HG03064 (cell line): ENCODE results near the gene SHD.
"Not testable (repeated sequence)": the region's sequence is repeated elsewhere in the genome, so short reads cannot be mapped to it uniquely, and the experiment has no call there.

Experiments used
- ATAC-seq: cut with Tn5 transposase; IDR thresholded peaks from one replicate; pipeline ENCODE4 v1.9.1; 2021; ENCODE audit warnings: low read depth; ENCODE audit not compliant: unreplicated experiment

The SHD gene

DNA sequence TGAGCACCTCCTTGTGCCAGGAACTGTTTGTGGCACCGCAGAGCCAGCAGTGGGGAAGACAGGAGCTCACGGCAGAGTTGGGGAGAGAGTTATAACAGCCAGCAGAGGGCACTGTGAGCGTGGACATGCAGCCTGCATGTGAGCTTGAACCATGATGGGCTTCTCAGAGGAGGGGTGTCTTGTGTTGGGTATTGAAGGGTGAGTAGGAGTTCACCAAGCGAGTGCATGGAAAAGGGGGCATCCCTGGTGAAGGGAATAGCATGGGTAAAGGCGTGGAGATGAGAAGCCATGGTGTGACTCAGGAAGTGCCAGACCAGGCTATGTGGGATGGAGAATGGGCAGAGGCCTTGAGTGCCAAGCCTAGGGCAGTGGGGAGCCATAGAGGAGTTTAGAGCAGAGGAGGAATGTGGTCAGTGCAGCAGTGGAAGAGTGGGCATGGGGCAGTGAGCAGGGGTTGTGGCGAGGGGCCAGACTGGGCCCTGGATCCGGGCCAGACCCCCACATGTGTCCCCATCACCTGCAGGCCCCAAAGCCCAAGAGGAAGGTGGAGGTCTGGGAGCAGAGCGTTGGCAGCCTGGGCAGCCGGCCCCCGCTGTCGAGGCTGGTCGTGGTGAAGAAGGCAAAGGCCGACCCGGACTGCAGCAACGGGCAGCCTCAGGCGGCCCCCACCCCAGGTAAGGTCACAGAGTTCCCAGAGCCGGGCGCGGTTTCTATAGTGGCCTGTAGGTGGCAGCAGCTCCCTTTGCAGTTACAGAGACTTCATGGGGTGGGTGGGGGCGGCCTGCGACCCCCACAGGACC, 11.8 kb upstream of the SHD start:
- no peak for ATAC-seq

DNA sequence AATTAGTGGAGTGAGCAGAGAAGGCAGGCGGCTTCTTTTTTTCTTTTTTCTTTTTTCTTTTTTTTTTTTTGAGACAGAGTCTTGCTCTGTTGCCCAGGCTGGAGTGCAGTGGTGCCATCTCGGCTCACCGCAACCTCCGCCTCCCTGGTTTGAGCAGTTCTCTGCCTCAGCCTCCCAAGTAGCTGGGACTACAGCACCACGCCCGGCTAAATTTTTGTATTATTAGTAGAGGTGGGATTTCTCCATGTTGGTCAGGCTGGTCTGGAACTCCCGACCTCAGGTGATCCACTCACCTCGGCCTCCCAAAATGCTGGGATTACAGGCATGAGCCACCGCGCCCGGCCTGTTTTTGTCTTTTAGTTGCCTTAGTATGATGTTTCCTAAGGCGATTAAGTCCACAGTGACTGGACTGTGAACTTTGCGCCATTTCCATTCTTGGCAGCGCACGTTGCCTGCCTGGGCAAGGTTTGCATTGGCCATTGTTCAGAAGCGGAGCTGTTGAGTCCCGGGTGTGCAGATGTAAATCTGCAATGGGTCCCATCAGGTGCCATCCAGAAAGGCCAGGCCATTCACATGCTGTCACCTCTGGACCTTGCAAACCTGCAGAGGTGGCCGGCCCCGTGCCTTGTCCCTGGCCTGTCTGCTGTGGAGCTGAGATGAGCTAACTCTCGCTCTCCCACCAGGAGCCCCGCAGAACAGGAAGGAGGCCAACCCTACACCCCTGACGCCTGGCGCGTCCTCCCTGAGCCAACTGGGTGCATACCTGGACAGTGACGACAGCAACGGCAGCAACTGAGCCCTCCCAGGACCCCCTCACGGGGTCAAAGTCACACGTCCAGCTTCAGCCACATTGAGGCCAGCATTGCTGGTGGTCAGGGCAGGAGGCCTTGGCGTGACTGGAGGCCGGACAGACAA, 10.9 kb upstream of the SHD start:
- ATAC-seq, result no peak

GRCh38 chr19:4268816-4269430, 10.1 kb upstream of the SHD start:
- no peak for ATAC-seq

GRCh38 chr19:4272894-4273293, 6.2 kb upstream of the SHD start:
- no peak for ATAC-seq

DNA sequence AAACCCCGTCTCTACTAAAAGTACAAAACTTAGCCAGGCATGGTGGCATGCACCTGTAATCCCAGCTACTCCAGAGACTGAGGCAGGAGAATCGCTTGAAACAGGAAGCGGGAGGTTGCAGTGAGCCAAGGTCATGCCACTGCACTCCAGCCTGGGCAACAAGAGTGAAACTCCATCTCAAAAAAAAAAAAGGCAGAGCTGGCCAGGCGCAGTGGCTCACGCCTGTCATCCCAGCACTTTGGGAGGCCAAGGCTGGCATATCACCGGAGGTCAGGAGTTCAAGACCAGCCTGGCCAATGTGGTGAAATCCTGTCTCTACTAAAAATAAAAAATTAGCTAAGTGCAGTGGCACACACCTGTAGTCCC, 4.8 kb upstream of the SHD start:
- not testable (repeated sequence) for ATAC-seq

GRCh38 chr19:4277191-4277696, 1.8 kb upstream of the SHD start:
- ATAC-seq, result no peak

- ATAC-seq, result no peak
Measured at GRCh38 chr19:4278010-4278409, 1.1 kb upstream of the SHD start.

DNA sequence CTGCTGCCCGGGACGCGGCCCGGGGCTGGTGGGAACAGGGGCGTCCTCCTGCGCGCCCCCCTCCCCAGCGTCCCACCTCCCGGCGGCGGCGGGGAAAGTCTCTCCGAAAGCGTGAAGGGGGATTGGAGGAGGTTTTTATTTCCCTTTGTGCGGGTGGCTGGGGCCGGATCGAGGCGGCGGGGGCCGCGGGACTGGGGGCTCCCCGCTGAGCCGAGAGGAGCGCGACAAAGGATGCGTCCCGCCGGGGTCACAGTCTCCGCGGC, 132 bp downstream of the SHD start:
- ATAC-seq, result no peak

DNA sequence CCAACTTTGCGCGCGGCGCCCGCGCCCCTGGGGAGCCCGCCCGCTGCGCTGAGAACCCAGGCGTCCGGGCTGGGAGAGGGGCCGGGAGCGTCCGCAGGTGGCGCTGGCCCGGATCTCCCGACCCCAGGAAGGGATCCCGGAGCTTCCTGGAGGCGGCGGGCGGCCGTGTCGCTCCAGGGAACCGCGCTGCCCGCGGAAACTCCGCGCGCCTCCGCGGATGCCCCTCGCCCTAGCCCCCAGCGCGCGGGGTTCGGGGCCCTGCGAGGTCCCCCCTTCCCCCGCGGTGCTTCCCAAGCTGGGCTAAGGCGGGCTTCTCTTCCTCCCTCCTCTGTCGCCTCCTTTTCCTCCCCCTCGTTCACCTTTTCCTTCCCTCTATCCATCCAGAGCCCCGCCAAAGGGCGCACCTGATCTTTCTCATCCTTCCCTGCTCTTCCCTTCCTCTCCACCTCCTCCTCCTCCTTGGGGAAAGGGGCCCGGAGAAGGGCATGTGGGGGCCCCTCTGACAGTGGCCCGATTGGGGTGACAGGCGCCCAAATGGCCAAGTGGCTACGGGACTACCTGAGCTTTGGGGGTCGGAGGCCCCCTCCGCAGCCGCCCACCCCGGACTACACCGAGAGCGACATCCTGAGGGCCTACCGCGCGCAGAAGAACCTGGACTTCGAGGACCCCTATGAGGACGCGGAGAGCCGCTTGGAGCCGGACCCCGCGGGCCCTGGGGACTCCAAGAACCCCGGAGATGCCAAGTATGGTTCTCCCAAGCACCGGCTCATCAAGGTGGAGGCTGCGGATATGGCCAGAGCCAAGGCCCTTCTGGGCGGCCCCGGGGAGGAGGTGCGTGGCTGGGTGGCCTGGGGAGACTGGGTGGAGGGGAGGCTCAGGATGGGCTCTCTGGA, 710 bp downstream of the SHD start:
- no peak for ATAC-seq

- no peak for ATAC-seq
Measured at GRCh38 chr19:4284176-4284958, 5.3 kb downstream of the SHD start.

GRCh38 chr19:4284974-4285373, 5.9 kb downstream of the SHD start:
- ATAC-seq, result no peak

GRCh38 chr19:4286141-4286540, 7.1 kb downstream of the SHD start:
- not testable (repeated sequence) for ATAC-seq

DNA sequence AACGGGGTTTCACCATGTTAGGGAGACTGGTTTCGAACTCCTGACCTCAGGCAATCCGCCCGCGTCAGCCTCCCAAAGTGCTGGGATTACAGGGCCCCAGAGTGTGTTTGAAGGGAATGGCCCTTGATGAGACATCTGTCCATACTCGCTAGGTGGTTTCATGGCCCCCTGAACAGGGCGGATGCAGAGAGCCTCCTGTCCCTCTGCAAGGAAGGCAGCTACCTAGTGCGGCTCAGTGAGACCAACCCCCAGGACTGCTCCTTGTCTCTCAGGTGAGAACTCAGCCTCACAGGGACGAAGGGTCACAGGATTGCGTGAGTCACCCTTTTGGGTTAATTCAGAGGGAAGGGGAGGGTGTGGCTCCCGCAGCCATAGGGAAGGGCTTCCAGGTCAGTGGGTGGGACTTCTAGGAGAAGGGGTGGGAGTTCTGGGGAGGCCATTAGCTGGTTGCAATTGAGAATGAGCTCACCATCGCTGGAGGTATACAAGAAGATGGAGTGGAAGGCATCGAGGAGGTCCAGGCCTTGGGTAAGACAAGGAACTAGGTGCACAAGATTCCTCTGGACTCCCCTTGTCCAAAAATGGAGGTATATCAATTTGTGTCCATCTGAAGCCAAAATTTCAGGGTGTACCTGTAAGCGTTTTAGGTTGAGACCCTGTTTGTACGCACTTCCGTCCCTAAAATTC, 9.2 kb downstream of the SHD start:
- ATAC-seq, result no peak

- ATAC-seq, result no peak
Measured at GRCh38 chr19:4291184-4291732, 12.2 kb downstream of the SHD start.

DNA sequence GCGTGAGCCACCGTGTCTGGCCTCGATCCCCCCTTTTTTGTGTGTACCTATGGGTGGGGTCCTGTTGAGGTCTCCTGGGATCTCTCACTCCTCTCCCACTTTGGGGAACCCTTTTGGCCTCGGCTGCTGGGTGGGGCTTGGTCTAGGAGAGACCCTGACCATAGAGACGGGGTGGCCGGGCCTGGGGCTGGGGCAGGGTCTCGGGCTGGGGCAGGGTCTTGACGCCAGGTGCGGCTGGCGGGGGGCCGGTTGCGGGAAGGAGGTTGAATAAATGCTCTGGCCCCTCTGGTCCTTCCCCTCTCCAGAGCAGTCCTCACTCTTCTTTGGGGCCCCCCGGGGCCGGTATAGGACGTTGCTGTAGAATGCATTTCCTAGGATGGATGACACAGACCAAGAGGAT, 13.4 kb downstream of the SHD start:
- ATAC-seq, result no peak

GRCh38 chr19:4294389-4294788, 15.3 kb downstream of the SHD start:
- ATAC-seq, result no peak

DNA sequence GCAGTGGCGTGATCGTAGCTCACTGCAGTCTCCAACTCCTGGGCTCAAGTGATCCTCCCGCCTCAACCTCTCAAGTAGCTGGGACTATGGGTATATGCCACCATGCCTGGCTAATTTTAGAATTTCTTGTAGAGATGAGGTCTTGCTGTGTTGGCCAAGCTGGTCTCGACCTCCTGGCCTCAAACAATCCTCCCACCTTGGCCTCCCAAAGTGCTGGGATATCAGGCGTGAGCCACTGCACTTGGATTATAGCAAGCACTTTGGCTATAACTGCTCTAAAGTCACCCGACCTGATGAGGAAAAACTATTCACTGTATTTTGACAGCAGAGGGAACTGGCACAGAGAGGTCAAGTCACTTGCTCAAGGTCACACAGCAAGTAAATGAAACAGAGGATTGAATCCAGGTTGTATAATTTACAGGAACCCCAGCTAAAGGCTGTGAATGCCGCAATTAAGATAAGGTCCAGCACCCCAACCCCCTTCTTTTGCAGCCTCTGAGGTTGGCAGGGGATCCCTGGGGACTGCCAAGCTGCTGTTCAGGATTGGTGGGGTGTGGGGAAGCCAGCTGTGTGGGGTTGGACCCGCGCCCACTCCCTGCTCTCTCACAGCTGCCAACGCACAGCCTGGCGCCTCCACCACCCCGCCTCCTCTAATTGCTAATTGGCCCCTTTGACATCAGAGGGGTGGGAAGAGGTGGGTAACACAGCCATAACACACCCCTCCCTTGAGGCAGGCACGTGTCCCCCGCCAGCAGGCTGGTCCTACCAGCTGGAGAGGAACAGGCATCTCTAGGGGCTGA, 17.1 kb downstream of the SHD start:
- no peak for ATAC-seq
